Bronchial epithelial cell (primary cell): ENCODE data around the gene NDUFB5. TPM values are rescaled to one million over a fixed set of nuclear protein-coding genes. Genes with fewer than 3 reads are reported as not detected.

ENCODE experiments used
- DNase-seq: peaks from one replicate; pipeline ENCODE4 v3.0.0-alpha.2; 2010; ENCODE audit warnings: low read depth
- FAIRE-seq: peaks from 2 replicates; lab custom pipeline; 2011; peaks lifted over from hg19 to GRCh38; lab: Jason Lieb, UNC
- H3K27me3 ChIP-seq: 2 replicates; pipeline ENCODE4 v1.5.1; 2011; ENCODE audit warnings: low read length; ENCODE audit not compliant: control insufficient read depth, insufficient read depth
- H3K36me3 ChIP-seq: 2 replicates; pipeline ENCODE4 v1.5.1; 2011; ENCODE audit warnings: low read length; ENCODE audit not compliant: control insufficient read depth, insufficient read depth
- H3K4me3 ChIP-seq: 2 replicates; pipeline ENCODE4 v1.5.1; 2011; ENCODE audit warnings: mild to moderate bottlenecking, low read depth, low read length, control low read depth
- CTCF ChIP-seq: IDR thresholded peaks from 2 replicates; pipeline ENCODE4 v1.5.1; 2011; ENCODE audit warnings: mild to moderate bottlenecking, moderate library complexity, low read length, control low read depth, inconsistent platforms; ENCODE audit not compliant: insufficient read depth, severe bottlenecking
- total RNA-seq: library from RNA; depleted of rRNA; stranded (reverse); fragments of >200 nt; gene quantifications from 2 replicates; pipeline ENCODE4 v1.2.1, GENCODE V29; 2014

Gene NDUFB5
- total RNA-seq, 1 donor from 2014 or later: 92.9 TPM

- Histone ChIP-seq H3K4me3 (no peak overlapping the region), H3K27me3 (no peaks in the 10 kb centered on the region), H3K36me3 (no peaks in the 10 kb centered on the region)
- no peak for DNase-seq
- no peak for TF ChIP-seq CTCF
- FAIRE-seq: no peak
These were observed 50.6 kb downstream of the NDUFB5 start for GRCh38 chr3:179655236-179655635.

DNA sequence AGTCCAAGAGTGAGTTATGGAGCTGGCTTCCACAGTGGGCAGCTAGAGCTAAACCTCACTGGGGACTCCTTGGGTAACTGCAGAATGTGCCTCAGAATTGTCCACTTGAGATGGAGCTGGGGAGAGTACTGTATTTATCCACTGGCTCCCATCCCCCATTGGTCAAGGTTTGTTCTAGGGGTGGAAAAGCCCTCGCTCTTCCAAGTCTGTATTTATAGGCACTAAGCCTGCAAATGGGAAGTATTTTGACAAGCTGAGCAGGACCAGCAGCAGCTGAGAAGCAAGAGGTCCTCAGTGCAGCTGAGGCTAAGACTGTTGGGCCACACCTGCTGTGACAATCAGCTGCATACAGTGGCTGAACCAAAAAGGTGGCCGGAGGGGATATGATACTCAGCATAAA is 54.0 kb downstream of the NDUFB5 start:
- DNase-seq (no peak), FAIRE-seq (no peak)
- no peaks in the 10 kb centered on the region for H3K36me3 ChIP-seq
- no peaks in the 10 kb centered on the region for H3K27me3 ChIP-seq
- H3K4me3 ChIP-seq: no peak overlapping the region
- TF ChIP-seq CTCF: no peak

DNA sequence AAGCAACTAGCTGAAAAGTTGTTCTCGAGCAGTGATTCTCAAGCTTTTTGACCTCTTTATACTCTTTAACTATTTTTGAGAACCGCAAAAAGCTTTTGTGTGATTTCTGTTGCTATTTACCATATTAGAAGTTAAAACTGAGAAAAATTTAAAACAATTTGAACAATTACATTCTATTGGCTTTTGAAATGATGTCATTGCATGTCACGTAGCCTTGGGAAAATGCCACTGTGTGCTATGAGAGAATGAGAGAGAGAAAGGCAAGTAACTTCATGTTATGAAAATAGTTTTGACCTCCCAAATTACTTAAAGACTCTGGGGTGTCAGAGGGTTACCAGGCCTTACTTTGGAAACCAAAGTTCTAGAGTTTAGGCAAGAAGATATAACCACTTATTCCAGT is 56.3 kb downstream of the NDUFB5 start:
- Histone ChIP-seq H3K36me3 (no peaks in the 10 kb centered on the region), H3K4me3 (no peak overlapping the region), H3K27me3 (no peaks in the 10 kb centered on the region)
- no peak for FAIRE-seq
- no peak for DNase-seq
- no peak for TF ChIP-seq CTCF

- no peak for FAIRE-seq
- no peak for DNase-seq
- H3K4me3 ChIP-seq: no peak overlapping the region
- H3K27me3 ChIP-seq: no peaks in the 10 kb centered on the region
- H3K36me3 ChIP-seq: no peaks in the 10 kb centered on the region
- no peak for TF ChIP-seq CTCF
These were observed 57.2 kb downstream of the NDUFB5 start for GRCh38 chr3:179661777-179662176.

GRCh38 chr3:179663093-179663492 is 58.5 kb downstream of the NDUFB5 start:
- TF ChIP-seq CTCF: no peak
- Histone ChIP-seq H3K27me3 (no peaks in the 10 kb centered on the region), H3K36me3 (no peaks in the 10 kb centered on the region), H3K4me3 (no peak overlapping the region)
- FAIRE-seq: no peak
- DNase-seq: no peak

GRCh38 chr3:179666030-179666429 is 61.4 kb downstream of the NDUFB5 start:
- H3K4me3 ChIP-seq: no peak overlapping the region
- DNase-seq (no peak), FAIRE-seq (no peak)
- H3K36me3 ChIP-seq: no peaks in the 10 kb centered on the region
- no peak for TF ChIP-seq CTCF
- no peaks in the 10 kb centered on the region for H3K27me3 ChIP-seq
